ENCODE results near the gene CLEC4M.

Gene CLEC4M

GRCh38 chr19:7736148-7736547, 26.9 kb upstream of the CLEC4M start:
- Histone ChIP-seq H4K20me1 (no peaks in the 10 kb centered on the region), H3K4me2 (peak overlapping the region in 5 of 11 experiments; percentile 32 to 98 (median 71); a peak in 9 of 22 replicates), H3K4me1 (peaks cover 9 to 95% (median 52%) of the 10 kb centered on the region in 10 experiments), H3K36me3 (0 out of 22 replicates have a peak, but pooled peaks cover 0 to 5% (median 0%) of the 10 kb centered on the region in 11 experiments), H3K4me3 (no peak overlapping the region), H3K9ac (no peak overlapping the region), H3K27me3 (peaks cover 7 to 19% (median 14%) of the 10 kb centered on the region in 11 experiments), H3K9me3 (replicated peaks in 1 of 11) (no peaks in the 10 kb centered on the region), H3K27ac (peak overlapping the region in 2 of 11 experiments; percentile 88 to 90; a peak in 3 of 22 replicates)
- TF ChIP-seq Cebpa-rat (IDR thresholded peaks at IDR 0.05) = no peak

- H3K9me3 ChIP-seq (replicated peaks in 1 of 11) = no peaks in the 10 kb centered on the region
- peaks cover 9 to 96% (median 47%) of the 10 kb centered on the region in 10 experiments for H3K4me1 ChIP-seq
- H3K27ac ChIP-seq = no peak overlapping the region; a peak in 1 of 22 replicates
- H3K4me2 ChIP-seq = peak overlapping the region in 2 of 11 experiments; percentile 15 to 22; a peak in 6 of 22 replicates
- TF ChIP-seq Cebpa-rat (IDR thresholded peaks at IDR 0.05) = no peak
- H4K20me1 ChIP-seq = no peaks in the 10 kb centered on the region
- no peak overlapping the region for H3K9ac ChIP-seq
- H3K27me3 ChIP-seq = peaks cover 0 to 8% (median 4%) of the 10 kb centered on the region in 11 experiments; a peak in 16 of 22 replicates
- no peak overlapping the region for H3K4me3 ChIP-seq
- H3K36me3 ChIP-seq = peaks cover 0 to 15% (median 0%) of the 10 kb centered on the region in 11 experiments; a peak in 4 of 22 replicates
Observed at GRCh38 chr19:7737215-7737614, 25.8 kb upstream of the CLEC4M start.

GRCh38 chr19:7738023-7738422, 25.0 kb upstream of the CLEC4M start:
- peaks cover 0 to 4% (median 0%) of the 10 kb centered on the region in 11 experiments; a peak in 3 of 22 replicates for H3K27me3 ChIP-seq

DNA sequence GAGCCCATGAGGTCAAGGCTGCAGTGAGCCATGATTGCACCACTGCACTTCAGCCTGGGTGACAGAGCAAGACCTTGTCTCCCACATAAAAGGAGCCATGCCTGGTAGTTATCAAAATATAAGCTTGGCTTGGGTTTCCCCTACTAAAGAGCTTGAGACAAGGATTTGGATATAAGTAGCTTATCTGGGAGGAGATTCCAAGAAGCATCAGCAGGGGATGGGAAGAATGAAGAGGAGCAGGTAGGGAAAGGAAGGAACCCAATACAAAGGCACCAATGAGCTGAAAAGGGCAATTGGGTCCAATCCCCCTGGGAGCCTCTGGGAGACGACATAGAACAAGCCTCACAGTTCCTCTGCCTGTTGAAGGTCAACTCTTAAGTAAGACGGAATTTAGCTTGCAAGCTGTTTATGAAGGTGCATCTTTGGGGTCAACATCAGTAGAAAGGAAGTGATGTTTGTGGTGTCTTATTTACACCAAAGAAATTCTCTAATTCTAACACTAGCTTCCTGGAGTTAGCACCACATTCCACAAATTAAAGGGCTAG, 23.8 kb upstream of the CLEC4M start:
- H3K27ac ChIP-seq = peak overlapping the region in 2 of 11 experiments; percentile 46 to 49; a peak in 2 of 22 replicates
- peaks cover 28 to 92% (median 50%) of the 10 kb centered on the region in 10 experiments for H3K4me1 ChIP-seq
- H3K9me3 ChIP-seq (replicated peaks in 1 of 11) = no peaks in the 10 kb centered on the region
- H3K4me3 ChIP-seq = no peak overlapping the region
- peaks cover 0 to 33% (median 0%) of the 10 kb centered on the region in 11 experiments; a peak in 4 of 22 replicates for H3K36me3 ChIP-seq
- H3K27me3 ChIP-seq = peaks cover 0 to 4% (median 0%) of the 10 kb centered on the region in 11 experiments; a peak in 3 of 22 replicates
- H3K9ac ChIP-seq = peak overlapping the region in 1 of 11 experiments; percentile 52; a peak in 2 of 22 replicates
- TF ChIP-seq Cebpa-rat (IDR thresholded peaks at IDR 0.05) = no peak
- H4K20me1 ChIP-seq = no peaks in the 10 kb centered on the region; a peak in 1 of 22 replicates
- peak overlapping the region; percentile 41 to 99 (median 64) for H3K4me2 ChIP-seq

More at GRCh38 chr19:7738023-7738422, 25.0 kb upstream of the CLEC4M start:
- Histone ChIP-seq H3K4me1 (peaks cover 15 to 92% (median 48%) of the 10 kb centered on the region in 10 experiments), H3K4me2 (peak overlapping the region in 3 of 11 experiments; percentile 15 to 99 (median 84); a peak in 3 of 22 replicates), H3K27ac (no peak overlapping the region), H3K4me3 (no peak overlapping the region), H3K9ac (no peak overlapping the region), H3K9me3 (replicated peaks in 1 of 11) (no peaks in the 10 kb centered on the region), H3K36me3 (peaks cover 0 to 20% (median 0%) of the 10 kb centered on the region in 11 experiments; a peak in 4 of 22 replicates), H4K20me1 (no peaks in the 10 kb centered on the region)
- TF ChIP-seq Cebpa-rat (IDR thresholded peaks at IDR 0.05) = no peak

DNA sequence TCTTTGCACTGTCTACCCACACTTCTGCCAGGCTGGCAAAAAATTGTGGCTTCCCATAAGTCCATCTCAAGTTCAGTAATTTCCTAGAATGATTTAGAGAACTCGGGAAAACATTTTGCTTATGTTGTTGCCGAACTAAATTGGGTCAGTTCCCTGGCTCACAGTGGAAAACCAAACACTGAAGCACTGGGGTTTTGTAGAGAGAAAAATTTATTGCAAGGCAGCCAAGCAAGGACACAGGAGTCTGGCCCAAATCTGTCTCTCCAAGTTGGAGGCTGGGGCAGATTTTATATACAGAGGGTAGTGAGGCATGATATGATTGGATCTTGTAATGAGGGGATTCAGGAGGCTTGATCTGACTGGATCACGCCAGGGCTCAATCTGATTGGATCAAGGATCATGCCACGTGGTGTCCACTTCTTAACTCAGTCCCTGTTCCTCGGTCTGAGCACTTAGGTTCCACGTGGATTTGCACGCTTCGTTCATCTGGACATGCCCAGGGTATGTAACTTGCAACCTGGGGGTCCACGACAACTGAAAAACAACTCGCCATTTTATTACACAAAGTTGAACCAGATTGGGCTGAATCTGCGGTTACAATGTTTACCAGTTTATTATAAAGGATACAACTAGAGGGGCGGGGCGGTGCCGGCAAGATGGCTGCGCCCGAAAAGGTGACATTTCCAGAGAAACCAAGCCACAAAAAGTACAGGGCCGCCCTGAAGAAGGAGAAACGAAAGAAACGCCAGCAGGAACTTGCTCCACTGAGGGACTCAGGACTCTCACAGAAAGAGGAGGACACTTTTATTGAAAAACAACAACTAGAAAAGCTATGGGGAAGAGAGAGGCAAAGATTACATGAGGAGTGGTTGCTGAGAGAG, 23.0 kb upstream of the CLEC4M start:
- H3K9me3 ChIP-seq (replicated peaks in 1 of 11) = no peaks in the 10 kb centered on the region
- peaks cover 33 to 92% (median 50%) of the 10 kb centered on the region in 10 experiments for H3K4me1 ChIP-seq
- H3K27me3 ChIP-seq = peaks cover 0 to 4% (median 0%) of the 10 kb centered on the region in 11 experiments; a peak in 3 of 22 replicates
- peak overlapping the region in 2 of 11 experiments; percentile 46 to 49; a peak in 2 of 22 replicates for H3K27ac ChIP-seq
- H3K4me2 ChIP-seq = peak overlapping the region; percentile 41 to 99 (median 64)
- H3K9ac ChIP-seq = peak overlapping the region in 1 of 11 experiments; percentile 52; a peak in 1 of 22 replicates
- H3K4me3 ChIP-seq = no peak overlapping the region
- no peaks in the 10 kb centered on the region; a peak in 1 of 22 replicates for H4K20me1 ChIP-seq
- TF ChIP-seq Cebpa-rat (IDR thresholded peaks at IDR 0.05) = no peak
- peaks cover 0 to 41% (median 0%) of the 10 kb centered on the region in 11 experiments; a peak in 4 of 22 replicates for H3K36me3 ChIP-seq

GRCh38 chr19:7740682-7741054, 22.4 kb upstream of the CLEC4M start:
- Histone ChIP-seq H3K9me3 (replicated peaks in 1 of 11) (no peaks in the 10 kb centered on the region), H3K4me2 (peak overlapping the region in 4 of 11 experiments; percentile 69 to 99 (median 80); a peak in 8 of 22 replicates), H3K4me3 (no peak overlapping the region), H3K4me1 (peaks cover 33 to 92% (median 51%) of the 10 kb centered on the region in 10 experiments), H3K27me3 (peaks cover 0 to 4% (median 0%) of the 10 kb centered on the region in 11 experiments; a peak in 2 of 22 replicates), H4K20me1 (no peaks in the 10 kb centered on the region; a peak in 1 of 22 replicates), H3K9ac (no peak overlapping the region; a peak in 1 of 22 replicates), H3K27ac (peak overlapping the region in 2 of 11 experiments; percentile 46 to 49; a peak in 1 of 22 replicates), H3K36me3 (peaks cover 0 to 41% (median 0%) of the 10 kb centered on the region in 11 experiments; a peak in 4 of 22 replicates)
- no peak for TF ChIP-seq Cebpa-rat (IDR thresholded peaks at IDR 0.05)

GRCh38 chr19:7742575-7742974, 20.5 kb upstream of the CLEC4M start:
- H4K20me1 ChIP-seq = no peaks in the 10 kb centered on the region; a peak in 1 of 22 replicates
- peak overlapping the region in 9 of 11 experiments; percentile 3 to 99 (median 47); a peak in 11 of 22 replicates for H3K4me2 ChIP-seq
- H3K9ac ChIP-seq = no peak overlapping the region
- no peak overlapping the region for H3K27ac ChIP-seq
- H3K4me1 ChIP-seq = peaks cover 38 to 94% (median 58%) of the 10 kb centered on the region in 10 experiments
- no peak overlapping the region for H3K4me3 ChIP-seq
- H3K9me3 ChIP-seq (replicated peaks in 1 of 11) = no peaks in the 10 kb centered on the region
- no peaks in the 10 kb centered on the region; a peak in 1 of 22 replicates for H3K27me3 ChIP-seq
- TF ChIP-seq Cebpa-rat (IDR thresholded peaks at IDR 0.05) = no peak
- peaks cover 0 to 41% (median 0%) of the 10 kb centered on the region in 11 experiments; a peak in 4 of 22 replicates for H3K36me3 ChIP-seq

- H3K36me3 ChIP-seq = peaks cover 0 to 41% (median 0%) of the 10 kb centered on the region in 11 experiments; a peak in 4 of 22 replicates
- H3K4me3 ChIP-seq = no peak overlapping the region
- H3K27me3 ChIP-seq = no peaks in the 10 kb centered on the region; a peak in 1 of 22 replicates
- no peaks in the 10 kb centered on the region; a peak in 1 of 22 replicates for H4K20me1 ChIP-seq
- H3K9me3 ChIP-seq (replicated peaks in 1 of 11) = peaks cover 0 to under 1% (median 0%) of the 10 kb centered on the region in 11 experiments; a peak in 1 of 22 replicates
- peak overlapping the region in 10 of 11 experiments; percentile 47 to 99 (median 62); a peak in 14 of 22 replicates for H3K4me2 ChIP-seq
- no peak overlapping the region for H3K27ac ChIP-seq
- TF ChIP-seq Cebpa-rat (IDR thresholded peaks at IDR 0.05) = no peak
- H3K9ac ChIP-seq = no peak overlapping the region
- H3K4me1 ChIP-seq = peaks cover 42 to 94% (median 61%) of the 10 kb centered on the region in 10 experiments
Observed at GRCh38 chr19:7742991-7743390, 20.1 kb upstream of the CLEC4M start.
